ENCODE results near the gene HOXD11. TPM values are rescaled to one million over a fixed set of nuclear protein-coding genes. Genes with fewer than 3 reads are reported as not detected.
A peak's percentile ranks its signal among the peaks of the same experiment; 100 is the strongest.

The HOXD11 gene
- total and polyA plus RNA-seq, 2 of the 13 experiments (the other 11 are each of a cell fraction or from before 2014, with no cell fraction given): not detected

DNA sequence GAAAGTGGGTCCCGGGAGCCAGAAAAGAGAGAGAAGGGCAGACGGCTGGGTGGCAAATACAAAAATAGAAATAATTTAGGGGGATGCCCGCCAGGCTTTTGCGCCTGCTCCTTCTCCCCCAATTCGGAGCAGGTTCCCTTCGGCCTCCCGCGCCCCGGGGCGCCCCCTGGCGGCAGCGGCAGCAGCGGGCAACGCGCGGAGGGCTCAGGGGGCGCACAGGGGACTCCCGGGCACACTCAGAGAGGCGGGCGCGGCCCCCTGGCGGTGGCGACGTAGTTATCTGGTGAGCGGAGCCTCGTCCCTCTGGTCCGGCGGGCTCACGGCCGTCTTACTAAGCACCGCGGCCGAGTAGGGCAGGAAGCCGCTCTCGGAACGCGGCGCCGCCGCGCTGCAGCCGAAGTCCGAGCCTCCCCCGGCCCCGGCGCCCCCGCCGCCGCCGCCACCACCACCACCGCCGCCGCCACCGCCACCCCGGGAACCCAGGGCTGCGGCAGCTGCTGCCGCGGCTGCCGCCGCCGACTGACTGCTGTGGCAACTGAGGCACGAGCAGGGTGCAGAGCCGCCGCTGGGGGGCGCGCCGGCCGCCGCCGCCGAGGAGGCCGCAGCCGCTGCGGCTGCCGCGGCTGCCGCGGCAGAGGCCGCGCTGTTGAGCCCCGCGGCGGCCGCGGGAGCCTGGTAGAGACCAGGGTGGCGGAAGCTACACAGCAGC lies 27.1 kb upstream of the HOXD11 start:
- Histone ChIP-seq H3K27me3 (ENCODE audit: control insufficient read depth in 1 of 2, insufficient read depth in 2 of 2, low read length in 2 of 2) (peaks cover 0 to 74% of the 10 kb centered on the region in 2 experiments; a peak in 4 of 5 replicates), H3K4me2 (ENCODE audit: low read depth, low read length) (no peak overlapping the region), H3K36me3 (replicated peaks in 1 of 2; ENCODE audit: control insufficient read depth in 1 of 2, insufficient read depth in 2 of 2, low read length in 2 of 2) (no peaks in the 10 kb centered on the region), H3K9ac (ENCODE audit: insufficient read depth, low read depth, low read length) (no peak overlapping the region), H3K79me2 (ENCODE audit: insufficient read depth, low read length) (no peaks in the 10 kb centered on the region), H3K9me3 (ENCODE audit: low read length) (no peaks in the 10 kb centered on the region), H3K4me3 (replicated peaks in 1 of 3; ENCODE audit: insufficient read depth in 1 of 3, low read depth in 2 of 3, low read length in 3 of 3) (no peak overlapping the region), H2AFZ (ENCODE audit: low read length) (no peak overlapping the region), H4K20me1 (ENCODE audit: insufficient read depth, low read length) (no peaks in the 10 kb centered on the region), H3K4me1 (ENCODE audit: insufficient read depth, low read length) (no peaks in the 10 kb centered on the region), H3K27ac (ENCODE audit: extremely low read length, insufficient read depth, low read length) (no peak overlapping the region)
- WGBS (ENCODE audit: low lambda C conversion rate): 76% methylated on average over 70 of the region's 86 CpGs
- DNase-seq (ENCODE audit: low spot score) (no peak), FAIRE-seq (no peak), ATAC-seq (peak; percentile 72)
- BruUV-seq (replicated peaks): no TSS peak
- ChIA-PET POLR2A (no interaction called here), CTCF (ENCODE audit: low intra/inter-chr PET ratio, low total read pairs) (interaction anchor here (0.9 kb wide), 1 partner anchor 390 kb away, joined by 5 read pairs; no protein-coding TSS in a partner anchor)
- in situ Hi-C loops (cut with HindIII; ENCODE audit: extremely low pct_ligation_motif_present, low pct_unique_long_range_greater_than_20kb): no loop called here
- TF ChIP-seq HNRNPLL (IDR thresholded peaks at IDR 0.05; ENCODE audit: low read depth, low read length, poor library complexity, severe bottlenecking) (peak; percentile 25), KLF16 (CRISPR knock-in tag; IDR thresholded peaks at IDR 0.05) (no peak), STAG1 (CRISPR knock-in tag; IDR thresholded peaks at IDR 0.05) (peak; percentile 56), XRCC5 (optimal IDR thresholded peaks at IDR 0.05; ENCODE audit: low read length) (peak; percentile 52), RAD21 (CRISPR knock-in tag; IDR thresholded peaks at IDR 0.05) (peak; percentile 80)
- TF ChIP-seq, protein P1, sequence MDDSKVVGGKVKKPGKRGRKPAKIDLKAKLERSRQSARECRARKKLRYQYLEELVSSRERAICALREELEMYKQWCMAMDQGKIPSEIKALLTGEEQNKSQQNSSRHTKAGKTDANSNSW (CRISPR knock-in tag; IDR thresholded peaks at IDR 0.05; ENCODE audit: borderline replicate concordance): no peak
- TF ChIP-seq, protein P2, sequence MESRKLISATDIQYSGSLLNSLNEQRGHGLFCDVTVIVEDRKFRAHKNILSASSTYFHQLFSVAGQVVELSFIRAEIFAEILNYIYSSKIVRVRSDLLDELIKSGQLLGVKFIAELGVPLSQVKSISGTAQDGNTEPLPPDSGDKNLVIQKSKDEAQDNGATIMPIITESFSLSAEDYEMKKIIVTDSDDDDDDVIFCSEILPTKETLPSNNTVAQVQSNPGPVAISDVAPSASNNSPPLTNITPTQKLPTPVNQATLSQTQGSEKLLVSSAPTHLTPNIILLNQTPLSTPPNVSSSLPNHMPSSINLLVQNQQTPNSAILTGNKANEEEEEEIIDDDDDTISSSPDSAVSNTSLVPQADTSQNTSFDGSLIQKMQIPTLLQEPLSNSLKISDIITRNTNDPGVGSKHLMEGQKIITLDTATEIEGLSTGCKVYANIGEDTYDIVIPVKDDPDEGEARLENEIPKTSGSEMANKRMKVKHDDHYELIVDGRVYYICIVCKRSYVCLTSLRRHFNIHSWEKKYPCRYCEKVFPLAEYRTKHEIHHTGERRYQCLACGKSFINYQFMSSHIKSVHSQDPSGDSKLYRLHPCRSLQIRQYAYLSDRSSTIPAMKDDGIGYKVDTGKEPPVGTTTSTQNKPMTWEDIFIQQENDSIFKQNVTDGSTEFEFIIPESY (CRISPR knock-in tag; IDR thresholded peaks at IDR 0.05): peak; percentile 72
- TF ChIP-seq, protein P3, sequence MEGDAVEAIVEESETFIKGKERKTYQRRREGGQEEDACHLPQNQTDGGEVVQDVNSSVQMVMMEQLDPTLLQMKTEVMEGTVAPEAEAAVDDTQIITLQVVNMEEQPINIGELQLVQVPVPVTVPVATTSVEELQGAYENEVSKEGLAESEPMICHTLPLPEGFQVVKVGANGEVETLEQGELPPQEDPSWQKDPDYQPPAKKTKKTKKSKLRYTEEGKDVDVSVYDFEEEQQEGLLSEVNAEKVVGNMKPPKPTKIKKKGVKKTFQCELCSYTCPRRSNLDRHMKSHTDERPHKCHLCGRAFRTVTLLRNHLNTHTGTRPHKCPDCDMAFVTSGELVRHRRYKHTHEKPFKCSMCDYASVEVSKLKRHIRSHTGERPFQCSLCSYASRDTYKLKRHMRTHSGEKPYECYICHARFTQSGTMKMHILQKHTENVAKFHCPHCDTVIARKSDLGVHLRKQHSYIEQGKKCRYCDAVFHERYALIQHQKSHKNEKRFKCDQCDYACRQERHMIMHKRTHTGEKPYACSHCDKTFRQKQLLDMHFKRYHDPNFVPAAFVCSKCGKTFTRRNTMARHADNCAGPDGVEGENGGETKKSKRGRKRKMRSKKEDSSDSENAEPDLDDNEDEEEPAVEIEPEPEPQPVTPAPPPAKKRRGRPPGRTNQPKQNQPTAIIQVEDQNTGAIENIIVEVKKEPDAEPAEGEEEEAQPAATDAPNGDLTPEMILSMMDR (CRISPR knock-in tag; IDR thresholded peaks at IDR 0.05): peak; percentile 50
- intact Hi-C loops (cut with micrococcal nuclease; ENCODE audit: unreplicated experiment): no loop called here
